HAP-1 (cell line): ENCODE data around the gene OSBPL8.

Experiments
- DNase-seq, 2 experiments: peaks; one replicate each; pipeline ENCODE4 v3.0.0-alpha.2; 2016 to 2020; ENCODE audit warnings: low spot score in 2 of 2
- H3K27me3 ChIP-seq: fragments of 250-450 bp; sonication (Bioruptor Pico); 2 replicates; pipeline ENCODE4 v1.5.1; 2020; ENCODE audit warnings: low read depth, mild to moderate bottlenecking, moderate library complexity
- H3K36me3 ChIP-seq: fragments of 250-450 bp; sonication (Bioruptor Pico); replicated peaks from 2 replicates; pipeline ENCODE4 v1.5.1; 2020; ENCODE audit warnings: mild to moderate bottlenecking
- H3K4me1 ChIP-seq: fragments of 250-450 bp; sonication (Bioruptor Pico); 2 replicates; pipeline ENCODE4 v1.5.1; 2020; ENCODE audit warnings: mild to moderate bottlenecking
- H3K4me3 ChIP-seq: fragments of 250-450 bp; sonication (Bioruptor Pico); 2 replicates; pipeline ENCODE4 v1.5.1; 2020; ENCODE audit warnings: mild to moderate bottlenecking, moderate library complexity
- H3K9me3 ChIP-seq: fragments of 250-450 bp; sonication (Bioruptor Pico); 2 replicates; pipeline ENCODE4 v1.5.1; 2020; ENCODE audit warnings: mild to moderate bottlenecking, moderate library complexity
- in situ Hi-C: fragments of 300-500 bp; cut with MboI; formaldehyde crosslinking; loops from 3 replicates; pipeline ENCODE4 v1.14.3; 2020; ENCODE audit warnings: low sequenced_read_pairs, inconsistent platforms, mixed read lengths

OSBPL8 gene

DNA sequence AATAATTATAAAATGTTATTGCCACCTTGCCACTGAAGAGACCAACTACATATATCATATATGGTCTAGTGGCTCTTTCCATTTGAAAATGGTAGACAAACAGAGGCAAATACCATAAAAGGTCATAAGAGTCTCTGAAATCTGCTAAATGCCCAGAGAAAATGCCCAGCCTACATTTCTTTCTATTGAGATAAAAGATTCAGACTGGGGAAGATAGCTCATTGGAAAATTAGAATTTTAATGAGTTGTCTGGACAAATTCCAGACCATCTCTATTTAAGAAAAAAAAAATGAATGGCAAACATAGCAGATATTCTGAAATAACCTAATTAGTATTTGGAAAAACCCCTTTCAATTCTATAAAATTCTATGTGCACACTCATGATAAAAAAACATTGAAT is 131.5 kb downstream of the OSBPL8 start:
- H3K27me3 ChIP-seq: no peaks in the 10 kb centered on the region
- DNase-seq: no peak
- in situ Hi-C loops: no loop called here
- H3K4me1 ChIP-seq: no peaks in the 10 kb centered on the region; the same call in 1 of the 2 replicates
- no peak overlapping the region for H3K4me3 ChIP-seq
- H3K36me3 ChIP-seq: no peaks in the 10 kb centered on the region
- H3K9me3 ChIP-seq: no peaks in the 10 kb centered on the region

DNA sequence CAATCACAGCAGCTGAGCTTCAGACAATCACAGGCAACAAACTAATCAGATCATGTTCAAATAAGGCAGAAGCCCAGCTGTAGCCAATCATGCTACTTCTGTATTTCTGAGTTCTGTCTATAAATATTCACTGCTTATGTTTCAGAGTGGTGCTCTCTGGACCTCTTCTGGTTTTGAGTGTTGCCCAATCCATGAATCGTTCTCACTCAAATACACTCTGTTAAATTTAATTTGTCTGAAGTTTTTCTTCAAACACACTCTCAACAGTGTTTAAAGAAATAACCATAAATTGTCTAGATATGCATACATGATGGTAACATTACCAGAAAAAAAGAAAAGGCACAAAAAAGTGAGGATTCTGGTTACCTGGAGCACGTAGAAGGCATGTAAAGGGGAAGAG is 133.4 kb downstream of the OSBPL8 start:
- no peaks in the 10 kb centered on the region for H3K9me3 ChIP-seq
- H3K36me3 ChIP-seq: no peaks in the 10 kb centered on the region
- in situ Hi-C loops: no loop called here
- DNase-seq: no peak
- no peaks in the 10 kb centered on the region for H3K27me3 ChIP-seq
- peaks cover 4% of the 10 kb centered on the region for H3K4me1 ChIP-seq
- no peak overlapping the region for H3K4me3 ChIP-seq

DNA sequence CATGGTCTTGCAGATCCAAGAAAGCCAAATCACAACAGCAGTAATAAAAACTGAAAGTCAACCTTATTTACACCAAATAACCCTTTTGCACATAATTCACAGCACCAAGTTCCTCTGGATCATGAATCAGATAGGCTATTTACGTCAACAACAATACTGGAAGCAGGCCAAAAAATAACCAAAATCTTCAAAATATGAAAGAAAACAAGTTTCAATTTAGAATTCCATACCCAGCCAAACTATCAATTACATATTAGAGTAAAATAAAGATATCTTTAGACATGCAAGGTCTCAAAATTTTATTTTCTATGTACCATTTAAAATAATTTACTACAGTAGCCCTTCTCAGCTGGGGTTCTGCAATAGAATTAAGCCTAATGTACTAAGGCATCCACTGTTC is 134.6 kb downstream of the OSBPL8 start:
- in situ Hi-C loops: no loop called here
- no peak for DNase-seq
- H3K9me3 ChIP-seq: no peaks in the 10 kb centered on the region
- H3K4me1 ChIP-seq: peaks cover 6% of the 10 kb centered on the region
- H3K27me3 ChIP-seq: no peaks in the 10 kb centered on the region
- H3K36me3 ChIP-seq: no peaks in the 10 kb centered on the region
- no peak overlapping the region for H3K4me3 ChIP-seq

DNA sequence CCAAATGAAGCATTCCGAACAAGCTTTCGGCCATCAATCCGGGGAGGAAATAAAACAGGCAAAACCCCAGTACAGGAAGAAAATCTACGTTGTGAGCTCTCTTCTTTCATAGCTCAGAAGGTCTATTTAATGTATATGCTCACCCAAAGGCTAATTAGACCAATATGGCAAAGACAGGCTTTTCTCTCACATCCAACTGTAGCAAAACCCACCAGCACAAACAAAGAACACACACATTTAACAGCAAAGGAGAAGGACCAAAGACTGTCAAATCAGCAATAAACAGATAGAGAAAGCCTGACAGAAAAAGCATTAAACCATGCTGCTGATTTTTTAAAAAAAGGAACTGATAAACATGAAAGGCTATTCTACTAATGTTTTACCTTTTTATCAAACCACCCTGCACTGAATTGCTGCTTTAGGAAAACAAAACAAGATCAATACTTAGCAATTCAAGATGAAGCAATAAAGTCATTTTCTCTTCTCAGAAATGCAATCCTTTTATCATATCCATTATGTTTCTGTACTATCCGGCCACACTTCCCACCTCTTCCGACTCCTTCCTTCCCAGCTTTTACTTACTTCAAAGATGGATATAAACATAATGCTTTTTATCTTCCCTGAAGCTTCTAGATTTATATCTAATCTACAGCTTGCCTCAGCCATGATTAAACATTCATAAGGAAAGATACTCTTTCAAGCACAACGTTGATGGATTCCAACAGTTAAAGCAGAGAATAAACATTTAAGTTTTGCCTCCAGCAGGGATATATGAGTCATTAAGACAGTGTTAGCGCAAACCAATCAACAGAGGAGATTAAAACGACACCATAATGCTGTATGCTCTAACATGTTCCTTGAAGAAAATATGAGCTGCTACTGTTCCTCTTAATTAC is 136.8 kb downstream of the OSBPL8 start:
- no peaks in the 10 kb centered on the region for H3K36me3 ChIP-seq
- in situ Hi-C loops: no loop called here
- H3K4me1 ChIP-seq: peaks cover 6% of the 10 kb centered on the region
- H3K4me3 ChIP-seq: no peak overlapping the region
- H3K9me3 ChIP-seq: no peaks in the 10 kb centered on the region
- no peak for DNase-seq
- H3K27me3 ChIP-seq: no peaks in the 10 kb centered on the region

DNA sequence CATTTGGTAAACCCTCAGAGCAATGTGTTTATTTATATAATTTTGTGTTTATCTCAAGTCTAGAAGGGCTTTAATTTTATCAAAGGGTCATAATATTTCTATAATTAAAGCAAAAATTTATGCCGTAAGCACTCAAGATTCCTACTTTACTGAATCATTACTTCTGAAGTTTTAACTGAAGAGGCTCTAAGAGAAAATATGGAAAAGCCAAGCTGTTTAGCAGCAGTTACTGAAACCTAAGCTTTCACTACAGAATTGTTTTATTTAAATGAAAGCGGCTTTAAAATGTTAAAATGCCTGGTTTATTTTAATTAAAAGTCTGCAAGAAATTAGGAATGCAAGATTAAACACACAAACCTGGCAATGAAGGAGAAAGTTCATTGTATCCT is 137.4 kb downstream of the OSBPL8 start:
- Histone ChIP-seq H3K36me3 (no peaks in the 10 kb centered on the region), H3K4me3 (no peak overlapping the region)

DNA sequence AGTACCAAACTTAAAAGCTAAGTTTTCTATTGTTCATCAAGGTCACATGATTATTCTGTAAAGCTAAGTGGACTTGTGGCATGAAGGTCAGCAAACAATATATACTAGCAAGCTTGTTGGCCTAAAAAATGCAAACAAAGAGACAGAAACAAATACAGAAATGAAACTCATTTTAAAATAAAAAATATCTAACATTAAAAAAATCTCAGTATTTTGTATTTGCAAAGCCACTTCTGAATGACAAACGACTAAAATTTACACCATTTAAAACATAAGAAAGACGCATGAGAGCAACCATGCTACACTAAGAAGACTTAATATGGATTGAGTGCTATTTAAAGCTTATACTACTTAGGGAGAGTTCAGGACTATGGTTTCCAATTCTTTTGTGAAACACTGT is 138.5 kb downstream of the OSBPL8 start:
- Histone ChIP-seq H3K9me3 (no peaks in the 10 kb centered on the region), H3K4me1 (peaks cover 6% of the 10 kb centered on the region), H3K36me3 (no peaks in the 10 kb centered on the region), H3K4me3 (no peak overlapping the region), H3K27me3 (no peaks in the 10 kb centered on the region)
- in situ Hi-C loops: no loop called here
- no peak for DNase-seq

More for the DNA sequence above, 137.4 kb downstream of the OSBPL8 start:
- Histone ChIP-seq H3K9me3 (no peaks in the 10 kb centered on the region), H3K27me3 (no peaks in the 10 kb centered on the region), H3K4me1 (peaks cover 6% of the 10 kb centered on the region)
- DNase-seq: no peak
- in situ Hi-C loops: no loop called here

DNA sequence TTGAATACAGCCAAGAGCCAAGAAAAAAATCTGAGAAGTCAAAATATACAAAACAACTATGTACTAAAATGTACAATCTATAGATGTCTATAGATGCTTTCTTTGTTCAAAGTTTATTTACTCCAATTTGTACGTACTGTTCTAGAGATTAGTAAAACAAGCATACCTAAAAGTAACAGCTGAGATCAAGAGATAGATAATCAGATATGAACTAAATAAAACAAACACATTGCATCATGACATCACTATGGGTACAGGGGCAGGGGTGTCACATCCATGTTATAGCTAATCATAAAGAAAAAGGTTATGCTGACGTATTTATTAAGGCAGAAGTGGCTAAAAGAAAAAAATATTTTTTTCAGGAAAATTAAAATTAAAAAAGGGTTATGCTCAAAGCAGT is 139.3 kb downstream of the OSBPL8 start:
- H3K4me3 ChIP-seq: no peak overlapping the region

DNA sequence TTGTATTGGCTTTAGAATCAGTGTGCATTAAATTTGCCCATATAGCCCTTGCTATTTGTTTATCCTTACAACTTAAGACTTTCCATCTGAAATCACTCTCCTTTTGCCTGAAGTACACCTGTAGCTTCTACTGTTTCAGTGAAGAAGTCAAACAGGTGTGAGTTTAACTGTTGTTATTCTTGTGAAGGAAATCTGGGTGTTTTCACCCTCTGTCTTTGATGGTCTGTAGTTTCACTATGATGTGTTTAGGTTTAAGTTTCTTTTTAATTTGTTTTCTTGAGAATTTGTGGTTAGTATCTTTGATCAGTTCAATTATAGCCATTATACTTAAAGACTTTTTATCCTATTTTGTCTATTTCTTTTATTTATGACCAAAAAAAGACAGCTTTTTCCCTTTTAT is 142.5 kb downstream of the OSBPL8 start:
- Histone ChIP-seq H3K9me3 (no peaks in the 10 kb centered on the region), H3K4me3 (no peak overlapping the region), H3K27me3 (no peaks in the 10 kb centered on the region), H3K36me3 (no peaks in the 10 kb centered on the region), H3K4me1 (peaks cover 4% of the 10 kb centered on the region)
- no peak for DNase-seq
- in situ Hi-C loops: no loop called here

More for the DNA sequence above, 139.3 kb downstream of the OSBPL8 start:
- Histone ChIP-seq H3K27me3 (no peaks in the 10 kb centered on the region), H3K9me3 (no peaks in the 10 kb centered on the region), H3K4me1 (peaks cover 6% of the 10 kb centered on the region), H3K36me3 (no peaks in the 10 kb centered on the region)
- in situ Hi-C loops: no loop called here
- DNase-seq: no peak

DNA sequence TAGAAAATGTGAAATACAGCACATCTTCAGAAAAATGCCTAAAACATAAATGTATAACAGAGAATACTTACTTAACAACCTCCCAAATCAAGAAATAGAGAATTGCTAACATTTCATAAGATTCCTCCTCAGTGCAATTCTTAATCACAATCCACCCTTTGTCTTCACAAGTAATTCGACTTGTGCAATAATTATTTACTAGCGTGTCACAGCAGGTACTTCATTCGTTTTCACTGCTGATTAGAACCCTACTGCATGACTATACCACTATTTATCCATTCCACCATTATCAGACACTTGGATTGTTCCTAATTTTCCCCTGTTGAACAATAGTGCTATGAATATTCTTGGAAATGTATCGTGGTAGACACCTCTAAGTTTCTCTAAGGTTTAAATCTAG is 146.4 kb downstream of the OSBPL8 start:
- Histone ChIP-seq H3K36me3 (no peaks in the 10 kb centered on the region), H3K27me3 (no peaks in the 10 kb centered on the region), H3K4me1 (no peaks in the 10 kb centered on the region), H3K9me3 (no peaks in the 10 kb centered on the region), H3K4me3 (no peak overlapping the region)
- no peak for DNase-seq
- in situ Hi-C loops: no loop called here

DNA sequence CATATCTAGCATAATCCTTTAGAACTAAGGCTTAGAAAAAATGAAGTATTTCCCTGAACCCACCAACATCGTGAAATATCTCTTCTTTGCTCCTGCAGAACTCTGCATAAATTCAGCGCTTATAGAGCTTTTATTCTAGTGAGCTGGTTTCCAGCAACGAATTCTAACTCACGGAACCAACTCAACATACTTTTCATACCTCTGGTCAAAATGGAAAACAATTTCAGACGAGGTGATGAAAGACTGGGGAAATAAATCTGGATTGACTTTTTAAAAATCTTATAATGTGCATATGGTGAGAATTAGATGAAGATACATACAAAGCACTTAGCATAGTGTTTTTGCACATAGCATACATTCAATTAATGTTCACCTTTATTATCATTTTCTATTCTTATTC is 148.8 kb downstream of the OSBPL8 start:
- in situ Hi-C loops: no loop called here
- no peaks in the 10 kb centered on the region for H3K27me3 ChIP-seq
- H3K4me3 ChIP-seq: no peak overlapping the region
- H3K9me3 ChIP-seq: no peaks in the 10 kb centered on the region
- no peaks in the 10 kb centered on the region for H3K36me3 ChIP-seq
- DNase-seq: no peak
- no peaks in the 10 kb centered on the region for H3K4me1 ChIP-seq

DNA sequence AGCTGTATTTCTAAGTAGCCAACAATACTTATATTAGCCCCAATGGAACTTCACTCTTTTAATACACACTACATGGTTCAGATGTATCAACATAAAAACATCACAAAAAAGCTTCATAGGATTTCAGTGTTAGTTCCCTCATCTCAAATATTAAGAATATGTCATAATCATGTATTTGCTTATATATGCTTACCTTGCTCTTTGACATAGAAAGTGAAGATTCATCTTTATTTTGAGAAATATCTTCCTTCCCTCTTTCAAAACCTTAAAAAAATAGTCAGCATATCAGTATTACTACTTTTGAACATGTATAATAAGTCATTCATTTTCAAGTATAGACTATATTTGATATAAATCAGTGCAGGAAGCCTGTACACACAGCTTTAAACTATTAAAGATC is 149.2 kb downstream of the OSBPL8 start:
- Histone ChIP-seq H3K36me3 (no peaks in the 10 kb centered on the region), H3K4me1 (no peaks in the 10 kb centered on the region), H3K27me3 (no peaks in the 10 kb centered on the region), H3K4me3 (no peak overlapping the region), H3K9me3 (no peaks in the 10 kb centered on the region)
- no peak for DNase-seq
- in situ Hi-C loops: no loop called here

DNA sequence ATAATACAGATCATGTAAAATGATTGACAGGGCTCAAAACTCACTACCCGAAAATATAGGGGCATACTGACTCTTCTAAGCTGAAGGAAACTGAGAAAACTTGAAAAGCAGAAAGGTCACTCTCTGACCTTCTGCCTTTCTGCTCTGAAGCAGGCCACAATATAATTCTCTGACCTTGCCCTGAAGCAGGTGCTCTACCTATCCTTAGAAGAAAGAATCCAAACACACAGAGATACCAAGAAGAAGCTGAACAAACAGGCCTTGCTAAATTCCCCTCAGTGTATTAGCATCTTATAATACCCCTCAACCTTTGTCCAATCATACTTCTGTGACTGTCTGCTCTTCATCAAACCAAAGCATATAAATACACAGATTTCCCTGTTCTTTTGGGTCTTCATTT is 150.5 kb downstream of the OSBPL8 start:
- H3K27me3 ChIP-seq: no peaks in the 10 kb centered on the region
- no peaks in the 10 kb centered on the region for H3K4me1 ChIP-seq
- no peak for DNase-seq
- H3K36me3 ChIP-seq: no peaks in the 10 kb centered on the region
- in situ Hi-C loops: no loop called here
- H3K9me3 ChIP-seq: no peaks in the 10 kb centered on the region
- no peak overlapping the region for H3K4me3 ChIP-seq

DNA sequence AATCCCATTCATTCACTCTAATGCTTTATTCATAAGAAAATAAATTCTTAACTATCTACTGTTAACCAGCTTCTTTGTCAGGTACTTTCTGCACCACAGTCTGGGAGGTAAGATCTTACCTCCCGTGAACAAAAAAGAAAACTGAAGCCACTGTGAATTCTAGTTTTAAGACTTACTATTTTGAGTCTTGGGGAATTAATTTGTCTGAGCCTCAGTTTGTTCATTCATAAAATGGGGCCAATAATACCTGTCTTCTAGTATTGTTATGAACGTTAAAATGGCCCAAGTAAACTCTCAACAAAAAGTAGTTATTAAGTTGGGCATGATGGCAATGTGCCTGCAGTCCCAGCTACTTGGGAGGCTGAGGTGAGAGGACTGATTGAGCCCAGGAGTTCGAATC is 151.9 kb downstream of the OSBPL8 start:
- no peak for DNase-seq
- no peak overlapping the region for H3K4me3 ChIP-seq

DNA sequence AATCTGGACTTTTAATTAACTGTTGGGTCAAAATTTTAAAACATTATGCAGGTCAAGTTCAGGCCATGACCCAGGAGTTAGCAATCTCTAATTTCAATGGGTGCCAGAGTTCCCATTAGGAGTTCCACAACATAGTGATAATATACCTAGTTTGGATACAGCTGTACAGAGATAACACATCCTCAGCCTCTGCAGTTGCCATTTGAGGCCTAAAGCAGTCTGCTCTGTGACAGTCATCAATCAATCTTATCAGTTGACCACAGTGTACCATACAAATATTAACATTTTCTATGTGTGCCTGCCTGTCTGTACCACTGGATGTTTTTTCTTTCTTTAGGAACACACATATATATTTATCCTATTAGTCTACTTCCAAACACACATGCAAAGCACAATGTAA is 157.3 kb downstream of the OSBPL8 start:
- H3K4me1 ChIP-seq: peaks cover 19% of the 10 kb centered on the region

More for the DNA sequence above, 151.9 kb downstream of the OSBPL8 start:
- H3K9me3 ChIP-seq: no peaks in the 10 kb centered on the region
- no peaks in the 10 kb centered on the region for H3K27me3 ChIP-seq
- no peaks in the 10 kb centered on the region for H3K4me1 ChIP-seq
- in situ Hi-C loops: no loop called here
- H3K36me3 ChIP-seq: no peaks in the 10 kb centered on the region

DNA sequence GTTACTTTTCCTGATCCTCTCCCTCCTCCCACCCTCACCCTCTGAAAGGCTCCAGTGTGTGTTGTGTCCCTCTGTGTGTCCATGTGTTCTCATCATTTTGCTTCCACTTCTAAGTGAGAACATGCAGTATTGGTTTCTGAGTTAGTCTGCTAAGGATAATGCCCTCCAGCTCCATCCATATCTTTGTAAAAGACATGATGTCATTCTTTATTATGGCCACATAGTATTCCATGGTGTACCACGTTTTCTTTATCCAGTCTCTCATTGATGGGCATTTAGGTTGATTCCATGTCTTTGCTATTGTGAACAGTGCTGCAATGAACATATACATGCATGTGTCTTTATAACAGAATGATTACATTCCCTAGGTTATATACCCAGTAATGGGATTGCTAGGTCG is 159.4 kb downstream of the OSBPL8 start:
- no peaks in the 10 kb centered on the region for H3K9me3 ChIP-seq
- in situ Hi-C loops: no loop called here

More for the DNA sequence above, 157.3 kb downstream of the OSBPL8 start:
- Histone ChIP-seq H3K9me3 (no peaks in the 10 kb centered on the region), H3K36me3 (no peaks in the 10 kb centered on the region; the same call in 1 of the 2 replicates), H3K27me3 (no peaks in the 10 kb centered on the region), H3K4me3 (no peak overlapping the region)
- no peak for DNase-seq
- in situ Hi-C loops: no loop called here

More for the DNA sequence above, 159.4 kb downstream of the OSBPL8 start:
- DNase-seq: no peak
- Histone ChIP-seq H3K4me3 (no peak overlapping the region), H3K4me1 (peaks cover 19% of the 10 kb centered on the region), H3K27me3 (no peaks in the 10 kb centered on the region), H3K36me3 (no peaks in the 10 kb centered on the region; the same call in 1 of the 2 replicates)
